B cell (primary cell): Measurements from ENCODE around the gene PRKAB1. TPM values are rescaled to one million over a fixed set of nuclear protein-coding genes. Genes with fewer than 3 reads are reported as not detected.

Experiments
- ATAC-seq: fragments of 200-7000 bp; cut with Tn5 transposase; one replicate; pipeline ENCODE4 v1.10.0; 2021; ENCODE audit warnings: low read depth, mild to moderate bottlenecking, moderate number of reproducible peaks, moderate library complexity
- CTCF ChIA-PET: fragments of 350-600 bp; sonication (Branson Sonifier 250); formaldehyde crosslinking; loops from one replicate; lab custom pipeline; 2021; ENCODE audit warnings: antibody characterized with exemption, inconsistent platforms; lab: Charles Lee
- POLR2A ChIA-PET: fragments of 350-600 bp; sonication (Branson Sonifier 250); formaldehyde crosslinking; loops from one replicate; lab custom pipeline; 2021; ENCODE audit warnings: antibody characterized with exemption; lab: Charles Lee
- DNase-seq: peaks from one replicate; pipeline ENCODE4 v3.0.0; 2013
- H2AFZ ChIP-seq: 2 replicates; pipeline ENCODE4 v1.6.1; 2012; ENCODE audit warnings: mild to moderate bottlenecking, low read depth, low read length; ENCODE audit not compliant: insufficient read depth, poor library complexity, severe bottlenecking
- H3K27ac ChIP-seq, 2 donors: 1 replicate in 1 of 2; 2 replicates in 1 of 2; pipeline ENCODE4 v1.5.1; 2012 to 2013; ENCODE audit warnings: low read length in 2 of 2, mild to moderate bottlenecking in 2 of 2, moderate library complexity in 1 of 2
- H3K27me3 ChIP-seq, 4 experiments: fragments of 200-600 bp in 1 of 4; sonication (generic) in 1 of 4; replicated peaks in 1 of 4; 1 replicate in 2 of 4; 2 replicates in 2 of 4; pipeline versions ENCODE4 v1.6.1 to v1.7.0; 2013 to 2016; ENCODE audit warnings: low read length in 3 of 4, mild to moderate bottlenecking in 2 of 4, mixed read lengths in 1 of 4, moderate library complexity in 1 of 4; ENCODE audit not compliant: insufficient read depth in 4 of 4, control insufficient read depth in 3 of 4; ENCODE audit errors: control extremely low read depth in 1 of 4
- H3K36me3 ChIP-seq, 2 experiments: replicated peaks in 1 of 2; 1 replicate in 1 of 2; 2 replicates in 1 of 2; pipeline versions ENCODE4 v1.6.1 to v1.7.1; 2013; ENCODE audit warnings: low read length in 1 of 2; ENCODE audit not compliant: insufficient read depth in 2 of 2, control insufficient read depth in 1 of 2; ENCODE audit errors: control extremely low read depth in 1 of 2, extremely low read depth in 1 of 2
- H3K4me1 ChIP-seq, 2 donors: fragments of 200-600 bp in 1 of 2; sonication (generic) in 1 of 2; 1 replicate in 1 of 2; 2 replicates in 1 of 2; pipeline versions ENCODE4 v1.5.1 to v1.6.1; 2013 to 2017; ENCODE audit warnings: low read length in 2 of 2; ENCODE audit not compliant: control insufficient read depth in 2 of 2, insufficient read depth in 2 of 2
- H3K4me2 ChIP-seq: replicated peaks from 2 replicates; pipeline ENCODE3; 2012; ENCODE audit warnings: mild to moderate bottlenecking, low read depth, low read length; ENCODE audit not compliant: poor library complexity, severe bottlenecking
- H3K4me3 ChIP-seq, 5 experiments: fragments of 200-600 bp in 1 of 5; sonication (generic) in 1 of 5; 1 replicate in 3 of 5; 2 replicates in 2 of 5; pipeline versions ENCODE4 v1.5.1 to v1.7.0; 2011 to 2016; ENCODE audit warnings: low read length in 4 of 5, mild to moderate bottlenecking in 4 of 5, low read depth in 2 of 5, control low read depth in 1 of 5, moderate library complexity in 1 of 5; ENCODE audit not compliant: insufficient read depth in 1 of 5; ENCODE audit errors: control extremely low read depth in 1 of 5, extremely low read depth in 1 of 5
- H3K79me2 ChIP-seq: fragments of 200-600 bp; sonication (generic); one replicate; pipeline ENCODE4 v1.6.0; 2016; ENCODE audit warnings: low read length; ENCODE audit not compliant: control insufficient read depth, insufficient read depth
- H3K9ac ChIP-seq: fragments of 200-600 bp; sonication (generic); 2 replicates; pipeline ENCODE4 v1.6.1; 2017; ENCODE audit warnings: mild to moderate bottlenecking, low read length, moderate library complexity
- H3K9me3 ChIP-seq, 3 donors: one replicate each; pipeline versions ENCODE4 v1.6.1 to v1.7.1; 2013; ENCODE audit warnings: low read length in 2 of 3; ENCODE audit not compliant: control insufficient read depth in 2 of 3, insufficient read depth in 1 of 3; ENCODE audit errors: control extremely low read depth in 1 of 3
- H4K20me1 ChIP-seq: 2 replicates; pipeline ENCODE4 v1.6.0; 2012; ENCODE audit warnings: mild to moderate bottlenecking, low read length; ENCODE audit not compliant: insufficient read depth, control insufficient read depth, poor library complexity, severe bottlenecking
- H3K27ac Mint-ChIP-seq: one replicate; pipeline ENCODE4 v1.8.0; 2021; ENCODE audit warnings: mixed read lengths
- H3K27me3 Mint-ChIP-seq: one replicate; pipeline ENCODE4 v1.8.0; 2021; ENCODE audit warnings: mixed read lengths
- H3K4me1 Mint-ChIP-seq: one replicate; pipeline ENCODE4 v1.8.0; 2021; ENCODE audit warnings: mixed read lengths
- H3K4me3 Mint-ChIP-seq: one replicate; pipeline ENCODE4 v1.8.0; 2021; ENCODE audit warnings: mixed read lengths
- H3K9me3 Mint-ChIP-seq: one replicate; pipeline ENCODE4 v1.8.0; 2022; ENCODE audit warnings: mixed read lengths; ENCODE audit not compliant: insufficient read depth
- CTCF ChIP-seq: fragments of 200-600 bp; IDR thresholded peaks from one replicate; pipeline ENCODE4 v1.8.0; 2022; ENCODE audit warnings: antibody characterized with exemption, mild to moderate bottlenecking
- EZH2 ChIP-seq: IDR thresholded peaks from 2 replicates; pipeline ENCODE4 v1.6.1; 2012; ENCODE audit warnings: borderline replicate concordance, low read depth, mild to moderate bottlenecking, moderate library complexity, low read length; ENCODE audit not compliant: insufficient read depth, poor library complexity, severe bottlenecking
- WGBS: methylation state at CpG from one replicate; pipeline ENCODE4 v1.1.5; 2013; ENCODE audit warnings: missing lambda C conversion rate; ENCODE audit not compliant: insufficient coverage; 5-methylcytosine and 5-hydroxymethylcytosine counted together
- intact Hi-C: fragments of 100-400 bp; cut with micrococcal nuclease; formaldehyde crosslinking; loops from one replicate; pipeline ENCODE4 v1.10.0; 2022
- polyA plus RNA-seq: library from polyadenylated mRNA; depleted of rRNA; stranded (reverse); fragments of >200 nt; gene quantifications from 2 replicates; pipeline ENCODE4 v1.2.3, GENCODE V29; 2012
- total RNA-seq, 2 donors: library from RNA; stranded (reverse); fragments of 120-200 nt in 1 of 2; gene quantifications; 1 replicate in 1 of 2; 2 replicates in 1 of 2; pipeline versions ENCODE4 v1.2.3 to v1.2.4, GENCODE V29; 2013 to 2022

PRKAB1 gene
- total and polyA plus RNA-seq, 2 donors (not counting 1 experiment from before 2014, with no cell fraction given): 36.4 to 56.4 TPM

- no peak for ATAC-seq
- H3K27ac Mint-ChIP-seq: no peak overlapping the region
- intact Hi-C loops: no loop called here
- no peaks in the 10 kb centered on the region for H3K79me2 ChIP-seq
- H3K4me1 Mint-ChIP-seq: no peaks in the 10 kb centered on the region
- ChIA-PET CTCF (no interaction called here), POLR2A (no interaction called here)
- TF ChIP-seq CTCF (no peak), EZH2 (no peak)
- no peak overlapping the region for H3K27ac ChIP-seq
- no peaks in the 10 kb centered on the region for H3K9me3 ChIP-seq
- H3K4me1 ChIP-seq: no peaks in the 10 kb centered on the region
- no peak overlapping the region for H3K4me3 ChIP-seq
- no peaks in the 10 kb centered on the region for H3K27me3 Mint-ChIP-seq
- no peaks in the 10 kb centered on the region for H3K36me3 ChIP-seq
- H2AFZ ChIP-seq: no peak overlapping the region
- no peak overlapping the region for H3K9ac ChIP-seq
- H4K20me1 ChIP-seq: no peaks in the 10 kb centered on the region
- H3K4me2 ChIP-seq: no peak overlapping the region
- DNase-seq: no peak
- no peaks in the 10 kb centered on the region for H3K27me3 ChIP-seq
- WGBS: 98% methylated on average over 5 of the region's 5 CpGs
- no peak overlapping the region for H3K4me3 Mint-ChIP-seq
- H3K9me3 Mint-ChIP-seq: no peaks in the 10 kb centered on the region
Observed at GRCh38 chr12:119696943-119697342, 29.0 kb downstream of the PRKAB1 start.

GRCh38 chr12:119699199-119699760, 31.3 kb downstream of the PRKAB1 start:
- Histone ChIP-seq H3K4me1 (no peaks in the 10 kb centered on the region), H3K27me3 (no peaks in the 10 kb centered on the region), H3K4me2 (no peak overlapping the region), H2AFZ (no peak overlapping the region), H3K4me3 (no peak overlapping the region), H3K9ac (no peak overlapping the region), H3K79me2 (no peaks in the 10 kb centered on the region), H4K20me1 (no peaks in the 10 kb centered on the region), H3K9me3 (no peaks in the 10 kb centered on the region), H3K36me3 (no peaks in the 10 kb centered on the region), H3K27ac (no peak overlapping the region)
- H3K27ac Mint-ChIP-seq: no peak overlapping the region
- POLR2A ChIA-PET: no interaction called here
- intact Hi-C loops: no loop called here
- no peak for DNase-seq
- H3K4me1 Mint-ChIP-seq: no peaks in the 10 kb centered on the region
- no peak overlapping the region for H3K4me3 Mint-ChIP-seq
- CTCF ChIA-PET: no interaction called here
- H3K27me3 Mint-ChIP-seq: no peaks in the 10 kb centered on the region
- H3K9me3 Mint-ChIP-seq: no peaks in the 10 kb centered on the region
- ATAC-seq: no peak
- WGBS: 100% methylated on average over 11 of the region's 11 CpGs
- TF ChIP-seq EZH2 (no peak), CTCF (no peak)
